HepG2 (cell line): ENCODE results near the gene HRH3. TPM values are rescaled to one million over a fixed set of nuclear protein-coding genes. Genes with fewer than 3 reads are reported as not detected.

Experiments
- ATAC-seq: fragments of 200-7000 bp; cut with Tn5 transposase; 3 replicates; pipeline ENCODE4 v1.9.1; 2020; ENCODE audit warnings: mild to moderate bottlenecking, moderate library complexity
- BruUV-seq: library from RNA; stranded (reverse); fragments of 400-500 nt; replicated peaks from 2 replicates; lab custom pipeline; 2021; lab: Mats Ljungman, UMichigan
- CTCF ChIA-PET: fragments of 300-600 bp; formaldehyde crosslinking; extraction: SDS; loops from one replicate; lab custom pipeline; 2021; ENCODE audit warnings: low total read pairs, inconsistent platforms, low intra/inter-chr PET ratio; lab: Yijun Ruan, JAX
- POLR2A ChIA-PET: fragments of 350-600 bp; sonication (Branson Sonifier 250); formaldehyde crosslinking; loops from one replicate; lab custom pipeline; 2020; ENCODE audit warnings: antibody characterized with exemption, inconsistent platforms; lab: Yijun Ruan, JAX
- DNase-seq: peaks from one replicate; pipeline ENCODE4 v3.0.0-alpha.2; 2015; ENCODE audit warnings: low spot score
- FAIRE-seq: peaks from 3 replicates; lab custom pipeline; 2011; peaks lifted over from hg19 to GRCh38; lab: Jason Lieb, UNC
- H2AFZ ChIP-seq: one replicate; pipeline ENCODE4 v1.6.1; 2011; ENCODE audit warnings: low read length, inconsistent platforms
- H3K27ac ChIP-seq: fragments of 300-600 bp; 3 replicates; pipeline ENCODE4 v1.8.0; 2011; ENCODE audit warnings: mixed run types, mild to moderate bottlenecking, mixed read lengths, low read length, inconsistent platforms; ENCODE audit not compliant: insufficient read depth; ENCODE audit errors: extremely low read length
- H3K27me3 ChIP-seq, 2 experiments: fragments of 200-600 bp in 1 of 2; 2 replicates in 1 of 2; 3 replicates in 1 of 2; pipeline versions ENCODE4 v1.6.0 to v1.8.0; 2011; ENCODE audit warnings: low read length in 2 of 2, mild to moderate bottlenecking in 2 of 2, moderate library complexity in 2 of 2, inconsistent platforms in 1 of 2; ENCODE audit not compliant: insufficient read depth in 2 of 2, control insufficient read depth in 1 of 2
- H3K36me3 ChIP-seq, 2 experiments: fragments of 200-600 bp in 1 of 2; replicated peaks in 1 of 2; 2 replicates in 1 of 2; 3 replicates in 1 of 2; pipeline versions ENCODE4 v1.5.1 to v1.8.0; 2011; ENCODE audit warnings: low read length in 2 of 2, inconsistent platforms in 1 of 2; ENCODE audit not compliant: insufficient read depth in 2 of 2, control insufficient read depth in 1 of 2
- H3K4me1 ChIP-seq: 2 replicates; pipeline ENCODE4 v1.5.1; 2012; ENCODE audit warnings: low read length, inconsistent platforms; ENCODE audit not compliant: insufficient read depth
- H3K4me2 ChIP-seq: 2 replicates; pipeline ENCODE4 v1.6.0; 2011; ENCODE audit warnings: low read depth, low read length, inconsistent platforms
- H3K4me3 ChIP-seq, 3 experiments: fragments of 200-600 bp in 1 of 3; sonication (generic), shearing (Covaris generic) in 1 of 3; replicated peaks in 1 of 3; 2 replicates each; pipeline ENCODE4 v1.5.1; 2011 to 2016; ENCODE audit warnings: low read length in 3 of 3, inconsistent platforms in 2 of 3, low read depth in 2 of 3, mild to moderate bottlenecking in 2 of 3, control low read depth in 1 of 3, mixed read lengths in 1 of 3; ENCODE audit not compliant: insufficient read depth in 1 of 3
- H3K79me2 ChIP-seq: one replicate; pipeline ENCODE4 v1.6.1; 2011; ENCODE audit warnings: low read length, inconsistent platforms; ENCODE audit not compliant: insufficient read depth
- H3K9ac ChIP-seq: 2 replicates; pipeline ENCODE4 v1.6.0; 2011; ENCODE audit warnings: mild to moderate bottlenecking, low read depth, low read length, inconsistent platforms; ENCODE audit not compliant: insufficient read depth
- H3K9me3 ChIP-seq: 2 replicates; pipeline ENCODE4 v1.5.1; 2012; ENCODE audit warnings: mild to moderate bottlenecking, low read length
- H4K20me1 ChIP-seq: 2 replicates; pipeline ENCODE4 v1.6.0; 2011; ENCODE audit warnings: inconsistent platforms, mild to moderate bottlenecking, low read length, moderate library complexity; ENCODE audit not compliant: insufficient read depth
- BRCA1 ChIP-seq: sonication (generic); formaldehyde crosslinking; IDR thresholded peaks from 2 replicates; pipeline ENCODE4 v1.4.0; 2020; ENCODE audit warnings: missing genetic modification reagents
- GLI4 ChIP-seq: sonication (generic); formaldehyde crosslinking; IDR thresholded peaks from 2 replicates; pipeline ENCODE4 v1.5.1; 2020; ENCODE audit warnings: missing genetic modification reagents, mild to moderate bottlenecking, moderate library complexity, borderline replicate concordance
- GTF2F1 ChIP-seq: fragments of 150-350 bp; IDR thresholded peaks from 2 replicates; pipeline ENCODE4 v1.6.1; 2014; ENCODE audit warnings: low read length
- HOXD1 ChIP-seq: sonication (generic); formaldehyde crosslinking; IDR thresholded peaks from 2 replicates; pipeline ENCODE4 v1.5.0; 2020; ENCODE audit warnings: missing genetic modification reagents
- POLR2A ChIP-seq, 2 experiments: IDR thresholded peaks; 2 replicates each; pipeline ENCODE4 v1.6.1; 2011; ENCODE audit warnings: low read depth in 2 of 2, low read length in 2 of 2, mild to moderate bottlenecking in 1 of 2, moderate library complexity in 1 of 2; ENCODE audit not compliant: insufficient read depth in 1 of 2
- TEAD2 ChIP-seq: sonication (generic); formaldehyde crosslinking; IDR thresholded peaks from 2 replicates; pipeline ENCODE4 v1.9.0; 2021; ENCODE audit warnings: missing genetic modification reagents
- ZHX2 ChIP-seq, 2 experiments: sonication (generic) in 1 of 2; formaldehyde crosslinking in 1 of 2; IDR thresholded peaks; 2 replicates each; pipeline versions ENCODE4 v1.6.1 to v1.9.0; 2014 to 2022; ENCODE audit warnings: antibody characterized with exemption in 1 of 2, borderline replicate concordance in 1 of 2, inconsistent platforms in 1 of 2, low read depth in 1 of 2, missing genetic modification reagents in 1 of 2
- ZNF446 ChIP-seq: sonication (generic); formaldehyde crosslinking; IDR thresholded peaks from 2 replicates; pipeline ENCODE4 v1.5.0; 2020; ENCODE audit warnings: mild to moderate bottlenecking, missing genetic modification reagents
- ZNF746 ChIP-seq: sonication (generic); formaldehyde crosslinking; IDR thresholded peaks from 2 replicates; pipeline ENCODE4 v1.8.0; 2022; ENCODE audit warnings: mild to moderate bottlenecking, missing genetic modification reagents
- ZNF768 ChIP-seq: sonication (generic); formaldehyde crosslinking; IDR thresholded peaks from 2 replicates; pipeline ENCODE4 v1.4.0; 2020; ENCODE audit warnings: missing genetic modification reagents
- WGBS: methylation state at CpG from one replicate; pipeline ENCODE4 v1.1.6; 2017; ENCODE audit warnings: low lambda C conversion rate; 5-methylcytosine and 5-hydroxymethylcytosine counted together
- in situ Hi-C: cut with HindIII; loops from 2 replicates; pipeline ENCODE4 v1.10.0; 2017; ENCODE audit warnings: low pct_unique_long_range_greater_than_20kb; ENCODE audit not compliant: extremely low pct_ligation_motif_present
- intact Hi-C: fragments of 100-400 bp; cut with micrococcal nuclease; formaldehyde crosslinking; loops from one replicate; pipeline ENCODE4 v1.10.0; 2022; ENCODE audit not compliant: unreplicated experiment
- polyA plus RNA-seq, 8 experiments: library from polyadenylated mRNA; depleted of rRNA in 3 of 8; stranded (reverse) in 7 of 8; unstranded in 1 of 8; fragments of >200 nt; fragmentation: Illumina TruSeq in 4 of 8; extraction: Trizol in 4 of 8; gene quantifications; 2 replicates each; pipeline versions ENCODE4 v1.2.1 to v1.2.3, GENCODE V29; 2011 to 2016; ENCODE audit warnings: low read depth in 4 of 8, missing spikeins in 1 of 8, mixed read lengths in 1 of 8; ENCODE audit not compliant: insufficient read depth in 1 of 8
- total RNA-seq, 5 experiments: library from RNA; depleted of rRNA; stranded (reverse); fragments of >200 nt; fragmentation: Illumina TruSeq; extraction: Trizol; gene quantifications; 2 replicates each; pipeline ENCODE4 v1.2.3, GENCODE V29; 2016; ENCODE audit warnings: low read depth in 1 of 5
- TF ChIP-seq, protein P1 (sequence below): fragments of 450-650 bp; IDR thresholded peaks from 2 replicates; pipeline ENCODE4 v1.6.1; 2016
- TF ChIP-seq, protein P2 (sequence below): sonication (generic); formaldehyde crosslinking; IDR thresholded peaks from 2 replicates; pipeline ENCODE4 v1.5.0; 2020; ENCODE audit warnings: mild to moderate bottlenecking, missing genetic modification reagents, borderline replicate concordance

Gene HRH3
- total and polyA plus RNA-seq, 2 of the 13 experiments (the other 11 are each of a cell fraction or from before 2014, with no cell fraction given) = 0.18 TPM; not detected in 1

DNA sequence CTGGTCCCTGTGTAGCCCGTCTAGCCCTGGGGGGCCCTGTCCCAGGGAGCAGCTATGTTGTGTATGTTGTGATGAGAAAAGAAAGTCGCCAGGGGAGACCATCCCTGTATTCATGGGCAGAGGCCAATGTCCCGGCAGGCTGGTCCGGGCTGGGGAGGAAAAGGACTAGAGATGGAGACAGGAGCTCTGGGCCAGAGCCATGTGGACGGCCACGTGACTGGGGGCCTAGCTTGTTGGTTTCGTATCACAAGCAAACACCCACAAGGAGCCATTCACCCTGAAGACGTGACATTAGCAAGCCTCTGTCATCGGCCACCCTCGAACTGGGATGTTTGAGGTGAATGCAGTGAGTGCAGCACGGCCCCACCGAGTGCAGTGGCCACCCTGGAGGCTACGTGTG is 2.9 kb upstream of the HRH3 start:
- H3K4me2 ChIP-seq = no peak overlapping the region
- DNase-seq (no peak), FAIRE-seq (no peak), ATAC-seq (no peak)
- no peak overlapping the region for H3K4me3 ChIP-seq
- WGBS = 17% methylated on average over 8 of the region's 13 CpGs
- no peaks in the 10 kb centered on the region for H3K9me3 ChIP-seq
- H3K4me1 ChIP-seq = peaks cover 38% of the 10 kb centered on the region
- in situ Hi-C loops (no loop called here), intact Hi-C loops (no loop called here)
- ChIA-PET POLR2A (no interaction called here), CTCF (no interaction called here)
- H3K27me3 ChIP-seq = peaks cover 62 to 92% of the 10 kb centered on the region in 2 experiments
- no peak overlapping the region for H3K27ac ChIP-seq
- no peaks in the 10 kb centered on the region for H3K36me3 ChIP-seq
- peaks cover 33% of the 10 kb centered on the region; the same call in 1 of the 2 replicates for H4K20me1 ChIP-seq
- H2AFZ ChIP-seq = no peak overlapping the region
- no TSS peak for BruUV-seq
- H3K9ac ChIP-seq = no peak overlapping the region
- no peaks in the 10 kb centered on the region for H3K79me2 ChIP-seq
- no peak for TF ChIP-seq GLI4 (CRISPR knock-in tag)
- no peak for TF ChIP-seq GTF2F1
- TF ChIP-seq ZNF446 (CRISPR knock-in tag) = no peak
- no peak for TF ChIP-seq TEAD2 (CRISPR knock-in tag)
- TF ChIP-seq, protein P1, sequence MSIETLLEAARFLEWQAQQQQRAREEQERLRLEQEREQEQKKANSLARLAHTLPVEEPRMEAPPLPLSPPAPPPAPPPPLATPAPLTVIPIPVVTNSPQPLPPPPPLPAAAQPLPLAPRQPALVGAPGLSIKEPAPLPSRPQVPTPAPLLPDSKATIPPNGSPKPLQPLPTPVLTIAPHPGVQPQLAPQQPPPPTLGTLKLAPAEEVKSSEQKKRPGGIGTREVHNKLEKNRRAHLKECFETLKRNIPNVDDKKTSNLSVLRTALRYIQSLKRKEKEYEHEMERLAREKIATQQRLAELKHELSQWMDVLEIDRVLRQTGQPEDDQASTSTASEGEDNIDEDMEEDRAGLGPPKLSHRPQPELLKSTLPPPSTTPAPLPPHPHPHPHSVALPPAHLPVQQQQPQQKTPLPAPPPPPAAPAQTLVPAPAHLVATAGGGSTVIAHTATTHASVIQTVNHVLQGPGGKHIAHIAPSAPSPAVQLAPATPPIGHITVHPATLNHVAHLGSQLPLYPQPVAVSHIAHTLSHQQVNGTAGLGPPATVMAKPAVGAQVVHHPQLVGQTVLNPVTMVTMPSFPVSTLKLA = peak; percentile 93
- TF ChIP-seq, protein P2, sequence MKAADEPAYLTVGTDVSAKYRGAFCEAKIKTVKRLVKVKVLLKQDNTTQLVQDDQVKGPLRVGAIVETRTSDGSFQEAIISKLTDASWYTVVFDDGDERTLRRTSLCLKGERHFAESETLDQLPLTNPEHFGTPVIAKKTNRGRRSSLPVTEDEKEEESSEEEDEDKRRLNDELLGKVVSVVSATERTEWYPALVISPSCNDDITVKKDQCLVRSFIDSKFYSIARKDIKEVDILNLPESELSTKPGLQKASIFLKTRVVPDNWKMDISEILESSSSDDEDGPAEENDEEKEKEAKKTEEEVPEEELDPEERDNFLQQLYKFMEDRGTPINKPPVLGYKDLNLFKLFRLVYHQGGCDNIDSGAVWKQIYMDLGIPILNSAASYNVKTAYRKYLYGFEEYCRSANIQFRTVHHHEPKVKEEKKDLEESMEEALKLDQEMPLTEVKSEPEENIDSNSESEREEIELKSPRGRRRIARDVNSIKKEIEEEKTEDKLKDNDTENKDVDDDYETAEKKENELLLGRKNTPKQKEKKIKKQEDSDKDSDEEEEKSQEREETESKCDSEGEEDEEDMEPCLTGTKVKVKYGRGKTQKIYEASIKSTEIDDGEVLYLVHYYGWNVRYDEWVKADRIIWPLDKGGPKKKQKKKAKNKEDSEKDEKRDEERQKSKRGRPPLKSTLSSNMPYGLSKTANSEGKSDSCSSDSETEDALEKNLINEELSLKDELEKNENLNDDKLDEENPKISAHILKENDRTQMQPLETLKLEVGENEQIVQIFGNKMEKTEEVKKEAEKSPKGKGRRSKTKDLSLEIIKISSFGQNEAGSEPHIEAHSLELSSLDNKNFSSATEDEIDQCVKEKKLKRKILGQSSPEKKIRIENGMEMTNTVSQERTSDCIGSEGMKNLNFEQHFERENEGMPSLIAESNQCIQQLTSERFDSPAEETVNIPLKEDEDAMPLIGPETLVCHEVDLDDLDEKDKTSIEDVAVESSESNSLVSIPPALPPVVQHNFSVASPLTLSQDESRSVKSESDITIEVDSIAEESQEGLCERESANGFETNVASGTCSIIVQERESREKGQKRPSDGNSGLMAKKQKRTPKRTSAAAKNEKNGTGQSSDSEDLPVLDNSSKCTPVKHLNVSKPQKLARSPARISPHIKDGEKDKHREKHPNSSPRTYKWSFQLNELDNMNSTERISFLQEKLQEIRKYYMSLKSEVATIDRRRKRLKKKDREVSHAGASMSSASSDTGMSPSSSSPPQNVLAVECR (CRISPR knock-in tag) = no peak
- TF ChIP-seq ZNF746 (CRISPR knock-in tag) = no peak
- 0 out of 2 replicates have a peak, but pooled peaks have one; percentile 1 for TF ChIP-seq ZNF768 (CRISPR knock-in tag)
- no peak for TF ChIP-seq ZHX2 (IDR thresholded peaks at IDR 0.05; ENCODE audit: low read depth)
- no peak for TF ChIP-seq ZHX2 (CRISPR knock-in tag; IDR thresholded peaks at IDR 0.05; ENCODE audit: borderline replicate concordance)
- TF ChIP-seq BRCA1 (CRISPR knock-in tag) = no peak
- TF ChIP-seq POLR2A (IDR thresholded peaks at IDR 0.05; ENCODE audit: insufficient read depth in 1 of 2, low read depth in 2 of 2, low read length in 2 of 2) = no peak
- no peak for TF ChIP-seq HOXD1
